Fibroblast of lung (primary cell): Measurements from ENCODE around the gene SCN8A.

ENCODE experiments used
- EZH2 ChIP-seq: IDR thresholded peaks from 2 replicates; pipeline ENCODE4 v1.5.1; 2012; ENCODE audit warnings: low read length, control low read depth, mild to moderate bottlenecking; ENCODE audit errors: missing control alignments
- TF ChIP-seq, protein P1 (sequence below), 2 donors: IDR thresholded peaks in 1 of 2; conservative IDR thresholded peaks in 1 of 2; 1 replicate in 1 of 2; 2 replicates in 1 of 2; pipeline ENCODE4 v1.5.1; 2011 to 2012; ENCODE audit warnings: low read length in 2 of 2, control low read depth in 1 of 2, inconsistent platforms in 1 of 2, low read depth in 1 of 2, mild to moderate bottlenecking in 1 of 2

DNA sequence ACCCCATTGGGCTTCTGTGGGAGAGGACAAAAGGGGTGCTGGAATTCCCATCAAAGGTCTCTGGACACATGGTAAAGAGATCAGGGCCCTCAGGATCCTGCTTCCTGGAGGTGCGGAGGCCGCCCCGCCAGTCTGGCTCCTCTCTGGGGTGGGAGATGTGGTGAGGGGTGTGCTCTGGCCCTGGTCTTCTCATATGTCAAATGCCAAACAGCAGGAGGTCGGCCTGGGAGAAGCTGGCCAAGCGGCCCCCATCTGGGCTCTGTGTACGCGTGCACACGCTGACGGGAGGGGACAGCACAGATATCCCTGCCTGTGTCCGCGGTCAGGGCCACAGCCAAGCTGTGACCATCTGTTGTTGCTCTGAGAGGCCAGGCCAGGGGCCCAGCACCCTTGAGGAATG, 243.4 kb downstream of the SCN8A start:
- TF ChIP-seq, protein P1, sequence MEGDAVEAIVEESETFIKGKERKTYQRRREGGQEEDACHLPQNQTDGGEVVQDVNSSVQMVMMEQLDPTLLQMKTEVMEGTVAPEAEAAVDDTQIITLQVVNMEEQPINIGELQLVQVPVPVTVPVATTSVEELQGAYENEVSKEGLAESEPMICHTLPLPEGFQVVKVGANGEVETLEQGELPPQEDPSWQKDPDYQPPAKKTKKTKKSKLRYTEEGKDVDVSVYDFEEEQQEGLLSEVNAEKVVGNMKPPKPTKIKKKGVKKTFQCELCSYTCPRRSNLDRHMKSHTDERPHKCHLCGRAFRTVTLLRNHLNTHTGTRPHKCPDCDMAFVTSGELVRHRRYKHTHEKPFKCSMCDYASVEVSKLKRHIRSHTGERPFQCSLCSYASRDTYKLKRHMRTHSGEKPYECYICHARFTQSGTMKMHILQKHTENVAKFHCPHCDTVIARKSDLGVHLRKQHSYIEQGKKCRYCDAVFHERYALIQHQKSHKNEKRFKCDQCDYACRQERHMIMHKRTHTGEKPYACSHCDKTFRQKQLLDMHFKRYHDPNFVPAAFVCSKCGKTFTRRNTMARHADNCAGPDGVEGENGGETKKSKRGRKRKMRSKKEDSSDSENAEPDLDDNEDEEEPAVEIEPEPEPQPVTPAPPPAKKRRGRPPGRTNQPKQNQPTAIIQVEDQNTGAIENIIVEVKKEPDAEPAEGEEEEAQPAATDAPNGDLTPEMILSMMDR (conservative IDR thresholded peaks at IDR 0.05 in 1 of 2, IDR thresholded peaks at IDR 0.05 in 1 of 2; ENCODE audit: low read depth in 1 of 2, low read length in 2 of 2), result no peak
- no peak for TF ChIP-seq EZH2
